Astrocyte of the hippocampus (primary cell): Measurements from ENCODE around the gene CFAP410.

Source experiments
- DNase-seq: peaks from one replicate; pipeline ENCODE4 v3.0.0; 2011; ENCODE audit warnings: low read depth, low spot score

Gene CFAP410

GRCh38 chr21:44299085-44299457 lies 40.1 kb downstream of the CFAP410 start:
- DNase-seq: peak; percentile 26

DNA sequence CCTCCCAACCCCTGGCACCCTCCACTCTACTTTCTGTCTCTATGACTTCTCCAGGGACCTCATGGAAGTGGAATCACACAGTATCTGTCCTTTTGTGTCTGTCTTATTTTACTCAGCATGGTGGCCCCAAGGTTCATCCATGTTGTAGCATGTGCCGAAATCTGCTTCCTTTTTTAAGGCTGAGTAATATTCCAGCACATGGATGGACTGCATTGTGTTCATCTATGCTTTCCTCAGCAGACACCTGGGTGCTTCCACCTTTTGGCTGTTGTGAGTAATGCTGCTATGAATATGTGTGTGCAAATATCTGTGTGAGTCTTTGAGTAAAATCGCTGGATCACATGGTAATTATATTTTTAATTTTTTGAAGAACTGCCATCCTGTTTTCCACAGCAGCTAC lies 40.9 kb downstream of the CFAP410 start:
- no peak for DNase-seq

- DNase-seq: peak; percentile 89
Observed at GRCh38 chr21:44297525-44298290, 41.5 kb downstream of the CFAP410 start.

DNA sequence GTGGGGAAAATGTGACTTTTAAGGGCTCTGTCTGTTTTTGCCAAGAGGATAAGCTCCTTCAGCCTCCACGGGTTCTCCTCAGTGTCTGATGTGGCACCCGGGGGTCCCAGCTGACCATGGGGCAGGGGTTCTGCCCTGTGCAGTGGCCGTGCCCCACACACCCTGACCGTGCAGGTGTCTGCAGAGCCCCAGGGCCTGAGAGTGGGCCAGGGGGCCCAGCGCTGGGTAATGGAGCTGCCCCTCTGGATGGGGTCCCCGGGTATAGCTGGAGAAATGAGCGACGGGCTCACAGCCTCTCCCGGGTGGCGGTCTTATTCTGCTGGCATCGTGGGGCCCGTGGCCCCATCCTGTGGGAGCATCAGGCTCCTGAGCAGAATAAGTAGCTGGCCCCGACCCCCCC lies 42.3 kb downstream of the CFAP410 start:
- no peak for DNase-seq

- no peak for DNase-seq
Observed at GRCh38 chr21:44296103-44296519, 43.1 kb downstream of the CFAP410 start.

DNA sequence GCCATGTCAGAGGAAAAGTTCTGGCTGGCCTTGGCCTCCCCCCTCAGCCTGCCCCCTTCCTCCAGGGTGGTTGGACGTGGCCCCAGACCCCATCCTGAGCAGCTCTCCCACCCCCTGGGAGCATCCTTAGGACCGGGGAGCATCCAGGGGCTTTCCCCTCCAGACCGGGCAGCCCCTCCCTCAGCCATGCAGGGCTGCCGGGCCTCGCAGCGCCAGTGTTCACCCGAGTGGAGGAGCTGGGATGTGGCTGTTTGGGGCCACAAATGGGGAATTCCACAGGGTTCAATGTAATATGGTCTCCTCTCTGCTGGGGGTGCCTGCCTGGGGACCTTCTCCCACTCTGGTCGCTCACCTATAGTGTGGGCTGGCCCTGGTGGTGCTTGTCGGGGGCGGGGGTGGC lies 43.5 kb downstream of the CFAP410 start:
- DNase-seq: no peak

DNA sequence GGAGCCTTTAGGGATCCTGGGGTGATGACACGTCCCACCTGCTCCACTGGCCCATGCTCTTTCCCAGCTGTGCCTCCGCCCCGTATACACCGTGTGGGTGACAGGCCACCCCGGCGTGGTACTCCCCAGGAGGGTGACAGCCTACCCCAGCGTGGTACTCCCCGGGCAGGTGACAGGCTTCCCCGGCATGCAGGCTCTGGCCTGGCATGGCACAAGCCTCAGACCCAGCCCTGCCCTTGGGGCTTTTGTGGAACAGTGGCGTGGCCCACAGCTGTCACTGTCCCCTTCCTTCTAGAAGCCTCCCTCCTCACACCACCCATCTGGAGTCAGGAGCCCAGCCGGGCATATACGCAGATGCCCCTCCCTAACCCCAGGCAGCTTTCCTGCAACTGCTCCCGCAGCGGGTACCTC lies 44.0 kb downstream of the CFAP410 start:
- no peak for DNase-seq

GRCh38 chr21:44294391-44295162 lies 44.6 kb downstream of the CFAP410 start:
- DNase-seq: peak; percentile 42

DNA sequence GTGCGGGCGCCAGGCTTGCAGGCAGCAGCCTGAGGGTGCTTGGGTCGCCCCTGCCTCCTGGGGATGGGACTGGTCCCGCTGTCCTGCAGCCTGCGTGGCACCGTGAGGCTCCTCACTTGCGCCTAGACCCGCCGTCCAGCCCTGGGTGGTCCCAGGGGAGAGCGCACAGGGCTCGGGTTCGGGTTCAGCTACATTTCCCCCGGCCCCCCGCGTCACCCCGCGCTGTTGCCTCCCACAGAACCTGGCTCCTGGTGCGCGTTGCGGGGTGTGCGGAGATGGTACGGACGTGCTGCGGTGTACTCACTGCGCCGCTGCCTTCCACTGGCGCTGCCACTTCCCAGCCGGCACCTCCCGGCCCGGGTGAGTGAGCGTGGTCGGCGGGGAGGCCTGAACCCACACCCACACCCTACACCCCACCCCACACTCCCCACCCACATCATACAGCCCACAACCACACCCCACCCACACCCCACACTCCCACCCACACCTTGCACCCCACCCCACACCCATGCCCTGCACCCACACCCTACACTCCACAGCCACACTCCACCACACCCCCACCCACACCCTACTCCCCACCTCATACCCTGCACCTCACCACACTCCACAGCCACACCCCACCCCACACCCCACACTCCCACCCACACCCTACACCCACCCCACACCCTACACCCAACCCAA lies 45.5 kb downstream of the CFAP410 start:
- no peak for DNase-seq

- no peak for DNase-seq
Observed at GRCh38 chr21:44292812-44293195, 46.4 kb downstream of the CFAP410 start.

DNA sequence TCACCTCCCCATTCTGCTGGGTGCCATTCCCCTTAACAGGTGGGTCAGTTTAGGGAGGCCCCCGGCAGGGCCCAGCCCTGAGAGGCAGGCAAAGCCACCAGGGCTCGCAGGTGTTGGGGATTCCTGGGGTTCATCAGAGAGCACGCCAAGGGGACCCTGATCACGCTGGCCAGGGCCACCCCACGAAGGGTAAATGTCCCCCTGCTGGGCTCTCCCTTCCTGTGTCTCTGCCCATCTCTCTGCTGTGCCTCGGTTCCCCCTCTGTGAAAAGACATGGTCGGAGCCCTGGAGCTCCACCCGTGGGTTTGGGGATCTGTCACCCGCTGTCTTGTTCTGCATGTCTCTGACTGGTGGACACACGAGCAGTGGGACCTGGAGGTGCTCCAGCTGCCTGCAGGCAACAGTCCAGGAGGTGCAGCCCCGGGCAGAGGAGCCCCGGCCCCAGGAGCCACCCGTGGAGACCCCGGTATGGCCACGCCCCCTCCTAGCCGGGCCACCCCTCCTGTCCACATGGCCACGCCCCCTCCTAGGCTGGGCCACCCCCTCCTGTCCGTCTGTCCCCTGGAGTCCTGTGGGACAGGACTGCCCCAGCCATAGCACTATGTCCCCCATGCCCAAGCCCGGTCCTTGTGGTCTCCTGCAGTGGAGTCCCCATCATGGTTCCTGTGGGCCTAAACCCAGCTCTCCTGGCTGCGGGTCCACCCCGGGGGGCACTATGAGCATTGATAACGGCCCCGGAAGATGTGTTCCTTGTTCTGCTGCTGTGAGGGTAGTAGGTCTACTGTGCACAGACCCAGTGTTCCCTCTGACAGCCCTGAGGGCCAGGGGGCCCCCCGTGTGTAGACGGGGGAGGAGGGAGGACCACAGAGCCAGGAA lies 47.0 kb downstream of the CFAP410 start:
- no peak for DNase-seq

- no peak for DNase-seq
Observed at GRCh38 chr21:44291078-44291935, 47.9 kb downstream of the CFAP410 start.

DNA sequence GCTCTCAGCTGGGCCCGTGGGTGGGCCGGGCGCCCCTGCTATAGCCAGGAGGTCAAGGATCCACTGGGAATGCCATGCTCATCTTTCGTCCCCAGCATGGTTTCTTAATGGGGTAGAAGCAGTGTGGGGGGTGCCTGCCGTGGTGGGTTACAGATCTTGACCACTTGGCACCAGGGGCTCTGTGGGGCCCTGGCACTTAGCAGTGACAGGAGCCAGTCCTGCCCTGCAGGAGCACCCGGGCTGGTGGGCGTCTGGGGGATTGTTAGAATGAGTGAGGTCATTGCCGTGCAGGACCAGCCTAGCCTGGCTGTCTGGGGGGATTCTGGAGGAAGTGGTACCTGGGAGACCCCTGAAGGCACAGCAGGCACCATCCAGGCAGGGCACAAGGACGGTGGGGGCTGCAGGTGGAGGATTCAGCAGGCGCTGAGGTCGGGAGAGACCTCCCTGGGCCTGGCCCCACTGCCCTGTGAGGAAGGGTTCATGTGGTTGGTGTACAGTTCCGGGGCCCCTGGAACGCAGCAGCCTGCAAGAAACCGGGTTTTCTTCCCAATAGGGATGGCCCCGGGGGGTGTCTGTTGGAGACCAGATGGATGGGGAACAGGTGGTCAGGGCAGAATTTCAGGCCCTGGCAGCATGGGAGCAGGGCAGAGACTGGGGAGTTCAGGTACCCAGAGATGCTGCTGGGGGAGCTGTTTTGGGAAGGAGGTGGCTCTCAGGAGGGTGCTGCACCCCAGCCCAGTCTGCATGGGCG lies 48.7 kb downstream of the CFAP410 start:
- no peak for DNase-seq

DNA sequence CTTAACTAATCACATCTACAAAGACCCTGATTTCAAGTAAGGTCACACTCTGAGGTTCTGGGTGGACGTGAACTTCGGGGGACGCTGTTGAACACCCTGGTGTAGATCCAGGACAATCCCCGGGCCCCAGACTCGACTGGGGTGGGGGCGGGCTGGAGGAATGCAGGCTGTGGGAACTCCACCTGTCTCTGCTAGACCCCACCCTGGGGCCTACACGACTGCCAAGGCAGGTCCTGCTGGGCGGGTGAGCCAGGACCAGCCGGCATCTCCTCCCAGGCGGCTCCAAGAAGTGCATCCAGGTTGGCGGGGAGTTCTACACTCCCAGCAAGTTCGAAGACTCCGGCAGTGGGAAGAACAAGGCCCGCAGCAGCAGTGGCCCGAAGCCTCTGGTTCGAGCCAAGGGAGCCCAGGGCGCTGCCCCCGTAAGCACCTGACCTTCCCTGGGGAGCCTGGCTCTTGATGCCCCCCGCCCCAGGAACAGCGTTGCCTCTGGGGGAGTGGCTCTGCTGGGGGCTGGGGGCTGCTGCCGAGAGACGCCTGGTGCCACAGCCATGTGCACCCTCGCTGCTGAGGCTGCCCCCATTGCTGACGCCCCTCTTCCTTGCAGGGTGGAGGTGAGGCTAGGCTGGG lies 49.7 kb downstream of the CFAP410 start:
- no peak for DNase-seq

DNA sequence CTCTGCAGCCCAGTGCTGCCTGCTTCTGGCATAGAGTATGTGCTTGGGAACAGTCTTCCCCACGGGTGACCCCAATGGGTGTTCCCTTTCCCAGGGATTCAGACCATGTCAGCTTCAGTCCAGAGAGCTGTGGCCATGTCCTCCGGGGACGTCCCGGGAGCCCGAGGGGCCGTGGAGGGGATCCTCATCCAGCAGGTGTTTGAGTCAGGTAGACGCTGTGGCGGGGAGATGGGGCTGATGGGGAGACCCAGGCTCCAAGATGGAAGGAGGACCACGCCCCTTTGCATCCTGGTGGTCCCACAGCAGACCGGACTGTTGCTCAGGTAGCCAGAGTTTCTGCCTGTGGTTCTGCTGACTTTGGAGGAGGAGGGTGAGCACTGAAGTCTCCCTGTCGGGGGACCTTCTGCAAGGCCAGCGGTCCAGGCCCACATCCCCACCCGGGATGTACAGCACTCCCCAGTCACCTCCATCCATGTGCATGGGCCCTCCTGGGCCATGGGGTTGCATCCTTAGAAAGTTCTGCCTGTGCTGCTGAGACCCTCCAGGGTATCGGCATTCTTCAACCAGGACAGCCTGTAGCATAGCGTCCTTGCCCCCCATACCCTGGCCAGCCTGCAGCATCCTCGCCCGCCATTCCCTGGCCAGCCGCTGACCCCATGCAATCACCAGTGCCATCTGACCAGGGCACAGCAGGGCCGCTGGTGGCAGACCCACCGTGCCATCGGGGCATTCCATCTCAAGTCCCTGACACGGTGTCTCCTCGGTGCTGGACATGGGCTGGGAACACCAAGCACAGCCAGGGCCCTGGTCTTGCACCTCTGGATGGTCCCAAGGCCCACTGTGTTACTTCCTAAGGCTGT lies 50.7 kb downstream of the CFAP410 start:
- no peak for DNase-seq

DNA sequence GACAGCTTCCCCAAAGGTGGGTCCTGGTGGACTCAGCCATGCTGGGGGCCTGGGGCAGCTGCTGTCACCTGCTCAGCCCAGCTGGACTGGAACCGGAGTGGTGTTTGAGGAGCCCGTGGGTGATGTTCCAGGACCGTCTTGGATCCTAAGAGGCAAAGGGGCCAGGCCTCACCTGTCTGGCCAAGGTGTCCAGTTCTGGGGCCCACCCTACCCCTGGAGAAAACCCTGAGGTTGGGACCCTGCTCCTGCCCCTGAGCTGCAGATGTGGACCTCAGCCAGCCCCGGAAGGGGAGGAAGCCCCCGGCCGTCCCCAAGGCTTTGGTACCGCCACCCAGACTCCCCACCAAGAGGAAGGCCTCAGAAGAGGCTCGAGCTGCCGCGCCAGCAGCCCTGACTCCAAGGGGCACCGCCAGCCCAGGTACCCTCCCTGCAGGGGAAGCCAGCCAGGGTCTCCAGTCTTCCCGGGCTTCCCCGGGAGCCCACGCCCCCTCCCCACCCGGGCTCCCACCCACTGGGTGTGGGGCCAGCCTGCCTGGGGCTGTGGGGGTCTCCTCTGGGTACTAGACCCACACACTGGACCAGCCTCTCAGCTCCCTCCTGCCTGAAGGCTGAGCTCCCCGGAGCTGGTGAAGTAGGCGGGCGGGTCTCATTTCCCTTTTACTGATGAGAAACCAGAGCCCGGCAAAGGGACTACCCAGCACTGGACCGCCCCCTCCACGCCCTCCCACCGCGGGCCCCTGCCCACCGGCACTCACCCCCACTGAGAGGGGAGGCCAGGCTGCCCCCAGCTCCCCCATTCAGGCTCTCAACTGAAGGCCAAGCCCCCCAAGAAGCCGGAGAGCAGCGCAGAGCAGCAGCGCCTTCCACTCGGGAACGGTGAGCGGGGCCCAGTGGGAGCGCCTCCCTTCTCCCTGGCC lies 52.2 kb downstream of the CFAP410 start:
- no peak for DNase-seq

DNA sequence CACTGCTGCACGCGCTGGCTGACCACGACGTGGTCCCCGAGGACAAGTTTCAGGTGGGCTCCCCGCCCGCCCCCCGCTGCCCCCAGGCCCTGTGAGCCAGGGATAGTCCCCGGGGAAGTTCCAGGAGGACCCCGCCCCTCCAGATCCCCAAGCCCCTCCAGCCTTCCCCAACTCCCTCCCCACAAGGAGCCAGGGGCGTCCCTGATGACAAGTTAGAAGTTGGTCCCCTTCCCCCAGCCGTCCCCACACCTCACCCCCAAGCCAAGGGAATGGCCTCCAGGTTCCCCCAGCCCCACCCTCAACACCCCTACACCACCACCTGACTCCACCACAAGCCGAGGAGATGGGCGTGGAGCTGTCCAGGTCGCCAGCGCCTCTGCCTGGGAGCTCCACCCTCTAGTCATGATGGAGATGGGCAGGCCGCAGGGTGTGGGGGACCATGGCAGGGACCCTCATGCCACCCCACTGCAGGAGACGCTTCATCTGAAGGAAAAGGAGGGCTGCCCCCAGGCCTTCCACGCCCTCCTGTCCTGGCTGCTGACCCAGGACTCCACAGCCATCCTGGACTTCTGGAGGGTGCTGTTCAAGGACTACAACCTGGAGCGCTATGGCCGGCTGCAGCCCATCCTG lies 53.0 kb downstream of the CFAP410 start:
- DNase-seq: no peak
